ENCODE data around the gene DOCK8.

DNA sequence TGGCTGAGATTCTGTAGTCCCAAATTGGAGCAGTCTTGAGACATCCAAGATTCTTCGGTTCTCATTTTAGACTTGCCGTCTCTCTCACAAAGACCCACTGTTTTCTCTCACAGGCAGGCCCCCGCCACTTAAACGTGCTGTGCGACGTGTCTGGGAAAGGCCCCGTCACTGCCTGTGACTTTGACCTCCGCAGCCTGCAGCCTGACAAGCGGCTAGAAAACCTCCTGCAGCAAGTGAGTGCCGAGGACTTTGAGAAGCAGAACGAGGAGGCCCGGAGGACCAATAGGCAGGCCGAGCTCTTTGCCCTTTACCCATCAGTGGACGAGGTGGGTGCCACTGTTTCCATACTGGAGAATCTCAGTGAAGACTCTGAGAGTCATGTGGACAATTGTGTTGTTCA lies 97.2 kb downstream of the DOCK8 start:
- TF ChIP-seq, protein P1, sequence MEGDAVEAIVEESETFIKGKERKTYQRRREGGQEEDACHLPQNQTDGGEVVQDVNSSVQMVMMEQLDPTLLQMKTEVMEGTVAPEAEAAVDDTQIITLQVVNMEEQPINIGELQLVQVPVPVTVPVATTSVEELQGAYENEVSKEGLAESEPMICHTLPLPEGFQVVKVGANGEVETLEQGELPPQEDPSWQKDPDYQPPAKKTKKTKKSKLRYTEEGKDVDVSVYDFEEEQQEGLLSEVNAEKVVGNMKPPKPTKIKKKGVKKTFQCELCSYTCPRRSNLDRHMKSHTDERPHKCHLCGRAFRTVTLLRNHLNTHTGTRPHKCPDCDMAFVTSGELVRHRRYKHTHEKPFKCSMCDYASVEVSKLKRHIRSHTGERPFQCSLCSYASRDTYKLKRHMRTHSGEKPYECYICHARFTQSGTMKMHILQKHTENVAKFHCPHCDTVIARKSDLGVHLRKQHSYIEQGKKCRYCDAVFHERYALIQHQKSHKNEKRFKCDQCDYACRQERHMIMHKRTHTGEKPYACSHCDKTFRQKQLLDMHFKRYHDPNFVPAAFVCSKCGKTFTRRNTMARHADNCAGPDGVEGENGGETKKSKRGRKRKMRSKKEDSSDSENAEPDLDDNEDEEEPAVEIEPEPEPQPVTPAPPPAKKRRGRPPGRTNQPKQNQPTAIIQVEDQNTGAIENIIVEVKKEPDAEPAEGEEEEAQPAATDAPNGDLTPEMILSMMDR (conservative IDR thresholded peaks at IDR 0.05; ENCODE audit: low read depth in 2 of 2) = no peak
- TF ChIP-seq EZH2 (IDR thresholded peaks at IDR 0.05; ENCODE audit: low read depth, unreplicated experiment) = no peak
- no peak for TF ChIP-seq POLR2AphosphoS5 (IDR thresholded peaks at IDR 0.05; ENCODE audit: low read depth)
- TF ChIP-seq JUNB (IDR thresholded peaks at IDR 0.05; ENCODE audit: unreplicated experiment) = no peak
- TF ChIP-seq, protein P2, sequence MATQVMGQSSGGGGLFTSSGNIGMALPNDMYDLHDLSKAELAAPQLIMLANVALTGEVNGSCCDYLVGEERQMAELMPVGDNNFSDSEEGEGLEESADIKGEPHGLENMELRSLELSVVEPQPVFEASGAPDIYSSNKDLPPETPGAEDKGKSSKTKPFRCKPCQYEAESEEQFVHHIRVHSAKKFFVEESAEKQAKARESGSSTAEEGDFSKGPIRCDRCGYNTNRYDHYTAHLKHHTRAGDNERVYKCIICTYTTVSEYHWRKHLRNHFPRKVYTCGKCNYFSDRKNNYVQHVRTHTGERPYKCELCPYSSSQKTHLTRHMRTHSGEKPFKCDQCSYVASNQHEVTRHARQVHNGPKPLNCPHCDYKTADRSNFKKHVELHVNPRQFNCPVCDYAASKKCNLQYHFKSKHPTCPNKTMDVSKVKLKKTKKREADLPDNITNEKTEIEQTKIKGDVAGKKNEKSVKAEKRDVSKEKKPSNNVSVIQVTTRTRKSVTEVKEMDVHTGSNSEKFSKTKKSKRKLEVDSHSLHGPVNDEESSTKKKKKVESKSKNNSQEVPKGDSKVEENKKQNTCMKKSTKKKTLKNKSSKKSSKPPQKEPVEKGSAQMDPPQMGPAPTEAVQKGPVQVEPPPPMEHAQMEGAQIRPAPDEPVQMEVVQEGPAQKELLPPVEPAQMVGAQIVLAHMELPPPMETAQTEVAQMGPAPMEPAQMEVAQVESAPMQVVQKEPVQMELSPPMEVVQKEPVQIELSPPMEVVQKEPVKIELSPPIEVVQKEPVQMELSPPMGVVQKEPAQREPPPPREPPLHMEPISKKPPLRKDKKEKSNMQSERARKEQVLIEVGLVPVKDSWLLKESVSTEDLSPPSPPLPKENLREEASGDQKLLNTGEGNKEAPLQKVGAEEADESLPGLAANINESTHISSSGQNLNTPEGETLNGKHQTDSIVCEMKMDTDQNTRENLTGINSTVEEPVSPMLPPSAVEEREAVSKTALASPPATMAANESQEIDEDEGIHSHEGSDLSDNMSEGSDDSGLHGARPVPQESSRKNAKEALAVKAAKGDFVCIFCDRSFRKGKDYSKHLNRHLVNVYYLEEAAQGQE (IDR thresholded peaks at IDR 0.05; ENCODE audit: unreplicated experiment) = no peak
- no peak for TF ChIP-seq ZNF331 (CRISPR knock-in tag; IDR thresholded peaks at IDR 0.05; ENCODE audit: low read depth)
- TF ChIP-seq CREB1 (CRISPR knock-in tag; IDR thresholded peaks at IDR 0.05; ENCODE audit: low read depth) = no peak
- no peak for TF ChIP-seq ETS1 (IDR thresholded peaks at IDR 0.05)
- no peak for TF ChIP-seq ZNF114 (CRISPR knock-in tag; IDR thresholded peaks at IDR 0.05)
- TF ChIP-seq EZH2phosphoT487 (IDR thresholded peaks at IDR 0.05; ENCODE audit: unreplicated experiment) = no peak

All from GM23338 (cell line).